T-helper 2 cell treated with Interferon-gamma antibody and Interleukin-4, amounts not matched to agents 100 ng/mL and 5 ng/mL, for 36 hours (primary cell): Measurements from ENCODE around the gene TMEM209. TPM values are rescaled to one million over a fixed set of nuclear protein-coding genes. Genes with fewer than 3 reads are reported as not detected.
"Not testable (repeated sequence)": the region's sequence is repeated elsewhere in the genome, so short reads cannot be mapped to it uniquely, and the experiment has no call there.

Experiments
- intact Hi-C: fragments of 100-400 bp; cut with micrococcal nuclease; formaldehyde crosslinking; loops from one replicate; pipeline ENCODE4 v1.15.1; 2023
- total RNA-seq: library from RNA; stranded (reverse); gene quantifications from 2 replicates; pipeline ENCODE4 v1.2.3, GENCODE V29; 2022

The TMEM209 gene
- total RNA-seq = 38.4 and 41.9 TPM in 2 replicates

DNA sequence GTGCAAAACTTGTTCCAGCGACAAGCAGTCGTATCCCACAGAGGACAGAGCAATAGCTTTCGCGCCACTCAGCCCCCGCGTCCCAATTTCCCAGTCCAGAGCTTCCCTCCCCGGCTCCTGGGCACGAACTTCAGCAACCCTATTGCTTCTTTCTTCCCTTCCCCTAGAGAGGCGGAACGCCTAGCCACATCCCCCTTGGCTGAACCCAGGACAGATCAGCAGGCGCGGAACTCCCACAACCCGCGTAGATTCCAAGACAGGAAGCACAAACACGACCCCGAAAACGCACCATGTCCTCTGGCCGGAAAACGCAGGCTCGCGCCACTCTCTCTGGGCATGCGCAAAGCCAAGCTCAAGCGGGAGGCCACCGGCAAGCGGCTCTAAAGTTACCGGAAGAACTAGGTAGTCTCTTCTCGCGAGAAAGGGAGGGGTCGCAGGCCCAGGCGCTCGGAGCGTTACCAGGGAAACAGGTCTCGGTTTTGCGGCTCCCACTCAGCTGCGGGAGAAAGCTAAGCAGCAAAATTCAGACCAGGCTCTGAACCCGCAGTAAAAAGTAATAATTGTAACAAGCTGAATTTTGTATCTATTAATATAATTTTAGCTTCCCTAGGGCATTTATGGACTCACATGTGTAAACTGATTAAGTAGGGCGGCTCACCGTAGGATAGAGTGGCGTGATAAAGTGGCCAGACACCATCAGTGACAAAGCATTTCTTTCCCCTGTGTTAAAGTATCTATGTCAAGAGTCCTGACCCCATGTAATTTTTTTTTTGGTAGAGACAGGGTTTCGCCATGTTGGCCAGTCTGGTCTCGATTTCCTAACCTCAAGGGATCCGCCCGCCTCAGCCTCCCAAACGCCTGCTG, at the start of gene TMEM209:
Gene TMEM209 (minus strand): TSS at position 323 of the 864 bp plus-strand sequence. CDS start 31 bp downstream, at position 292.
- intact Hi-C loops = loop anchor here (1.0 to 10.0 kb wide), 5 partner anchors 135 to 459 kb away; partner anchors contain the start of genes CEP41, COPG2, KLHDC10 and ZC3HC1

DNA sequence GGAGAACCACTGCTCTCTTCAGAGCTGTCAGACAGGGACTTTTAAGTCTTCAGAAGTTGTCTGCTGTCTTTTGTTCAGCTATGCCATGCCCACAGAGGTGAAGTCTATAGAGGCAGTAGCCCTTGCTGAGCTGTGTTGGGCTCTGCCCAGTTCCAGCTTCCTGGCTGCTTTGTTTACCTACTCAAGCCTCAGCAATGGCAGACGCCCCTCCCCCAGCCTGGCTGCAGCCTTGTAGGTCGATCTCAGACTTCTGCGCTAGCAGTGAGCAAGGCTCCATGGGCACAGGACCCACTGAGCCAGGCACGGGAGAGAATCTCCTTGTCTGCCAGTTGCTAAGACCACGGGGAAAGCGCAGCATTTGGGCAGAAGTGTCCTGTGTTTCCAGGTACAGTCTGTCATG, 49.3 kb upstream of the TMEM209 start:
- intact Hi-C loops = no loop called here

DNA sequence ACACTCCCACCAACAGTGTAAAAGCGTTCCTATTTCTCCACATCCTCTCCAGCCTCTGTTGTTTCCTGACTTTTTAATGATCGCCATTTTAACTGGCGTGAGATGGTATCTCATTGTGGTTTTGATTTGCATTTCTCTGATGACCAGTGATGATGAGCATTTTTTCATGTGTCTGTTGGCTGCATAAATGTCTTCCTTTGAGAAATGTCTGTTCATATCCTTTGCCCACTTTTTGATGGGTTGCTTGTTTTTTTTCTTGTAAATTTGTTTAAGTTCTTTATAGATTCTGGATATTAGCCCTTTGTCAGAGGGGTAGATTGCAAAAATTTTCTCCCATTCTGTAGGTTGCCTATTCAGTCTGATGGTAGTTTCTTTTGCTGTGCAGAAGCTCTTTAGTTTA, 44.4 kb upstream of the TMEM209 start:
- intact Hi-C loops = not testable (repeated sequence)

DNA sequence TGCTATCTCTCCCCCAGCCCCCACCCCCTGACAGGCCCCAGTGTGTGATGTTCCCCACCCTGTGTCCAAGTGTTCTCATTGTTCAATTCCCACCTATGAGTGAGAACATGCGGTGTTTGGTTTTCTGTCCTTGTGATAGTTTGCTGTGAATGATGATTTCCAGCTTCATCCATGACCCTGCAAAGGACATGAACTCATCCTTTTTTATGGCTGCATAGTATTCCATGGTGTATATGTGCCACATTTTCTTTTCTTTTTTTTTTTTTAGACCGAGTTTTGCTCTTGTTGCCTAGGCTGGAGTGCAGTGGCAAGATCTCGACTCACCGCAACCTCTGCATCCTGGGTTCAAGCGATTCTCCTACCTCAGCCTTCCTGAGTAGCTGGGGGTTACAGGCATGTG, 43.6 kb upstream of the TMEM209 start:
- intact Hi-C loops = not testable (repeated sequence)

DNA sequence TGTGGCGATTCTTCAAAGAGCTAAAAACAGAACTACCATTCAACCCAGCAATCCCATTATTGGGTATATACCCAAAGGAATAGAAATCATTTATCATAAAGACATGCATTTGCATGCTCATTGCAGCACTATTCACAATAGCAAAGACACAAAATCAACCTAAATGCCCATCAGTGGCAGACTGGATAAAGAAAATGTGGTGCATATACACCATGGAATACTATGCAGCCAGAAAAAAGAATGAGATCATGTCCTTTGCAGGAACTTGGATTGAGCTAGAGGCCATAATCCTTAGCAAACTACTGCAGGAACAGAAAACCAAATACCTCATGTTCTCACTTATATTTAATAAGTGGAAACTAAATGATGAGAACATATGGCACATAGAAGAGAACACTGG, 41.3 kb upstream of the TMEM209 start:
- intact Hi-C loops = not testable (repeated sequence)

DNA sequence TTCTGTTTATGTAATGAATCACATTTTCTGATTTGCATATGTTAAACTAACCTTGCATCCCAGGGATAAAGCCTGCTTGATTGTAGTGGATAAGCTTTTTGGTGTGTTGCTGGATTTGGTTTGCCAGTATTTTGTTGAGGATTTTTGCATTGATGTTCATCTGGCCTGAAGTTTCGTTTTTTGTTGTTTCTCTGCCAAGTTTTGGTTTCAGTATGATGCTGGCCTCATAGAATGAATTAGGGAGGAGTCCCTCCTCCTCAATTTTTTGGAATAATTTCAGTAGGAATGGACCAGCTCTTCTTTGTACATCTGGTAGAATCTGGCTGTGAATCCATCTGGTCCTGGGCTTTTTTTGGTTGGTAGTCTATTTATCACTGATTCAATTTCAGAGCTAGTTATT, 38.3 kb upstream of the TMEM209 start:
- intact Hi-C loops = loop anchor here (2.0 kb wide), 1 partner anchor 589 kb away; no protein-coding TSS in a partner anchor

DNA sequence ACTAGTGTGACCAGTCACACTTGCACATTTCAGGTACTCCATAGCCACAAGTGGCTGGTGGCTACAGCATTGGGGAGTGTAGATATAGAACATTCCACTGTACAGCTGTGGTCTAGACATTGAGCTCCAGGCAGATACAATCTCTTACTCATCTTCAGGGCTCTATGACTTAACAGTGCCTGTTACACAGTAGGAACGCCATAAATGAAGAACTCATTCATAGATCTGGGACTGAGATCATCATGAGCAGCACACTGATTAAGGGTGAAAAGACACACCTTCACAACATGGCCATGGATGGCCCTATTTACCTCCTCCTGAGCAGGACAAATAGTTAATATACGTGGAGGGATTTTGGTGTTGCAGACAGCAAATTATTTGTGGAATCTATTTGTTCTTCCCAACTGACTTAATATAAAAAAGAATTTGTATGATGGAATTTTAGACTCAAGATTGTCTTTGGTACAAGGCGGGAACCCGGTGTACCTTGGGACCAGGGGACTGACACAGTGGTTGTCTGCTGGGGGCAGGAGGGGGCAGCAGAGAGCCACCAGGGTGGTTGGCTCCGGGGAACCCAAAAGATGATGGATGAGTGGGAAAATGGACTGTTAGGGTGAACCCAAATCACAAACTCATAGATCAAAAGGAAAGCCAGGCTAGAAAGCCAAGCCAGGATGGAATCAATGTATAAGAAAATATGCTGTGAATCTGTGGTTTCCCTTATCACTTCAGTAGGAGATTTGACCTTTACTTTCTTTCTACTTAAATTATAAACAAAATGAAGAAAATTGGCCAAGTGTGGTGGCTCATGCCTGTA, 37.2 kb upstream of the TMEM209 start:
- intact Hi-C loops = loop anchor here (1.0 to 2.0 kb wide), 3 partner anchors 319 to 590 kb away; no protein-coding TSS in a partner anchor

DNA sequence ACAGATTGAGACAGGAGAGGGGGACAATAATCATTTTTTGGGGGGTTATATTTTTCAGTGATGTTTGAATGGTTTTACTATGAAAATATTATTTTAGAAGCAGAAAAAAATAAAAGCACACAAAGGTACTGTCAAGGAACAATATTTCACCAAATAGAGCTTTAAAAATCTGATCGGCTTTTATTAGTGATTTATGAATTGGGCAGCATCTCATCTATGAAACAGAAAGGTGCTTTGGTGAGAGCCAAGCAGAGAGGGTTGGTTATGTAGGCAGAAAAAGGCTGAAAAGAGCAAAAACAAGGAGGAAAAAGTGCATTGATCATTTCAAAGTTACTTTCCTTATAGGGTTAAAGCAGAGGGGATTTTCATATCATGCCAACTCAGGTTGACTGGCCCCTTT, 35.0 kb upstream of the TMEM209 start:
- intact Hi-C loops = no loop called here

DNA sequence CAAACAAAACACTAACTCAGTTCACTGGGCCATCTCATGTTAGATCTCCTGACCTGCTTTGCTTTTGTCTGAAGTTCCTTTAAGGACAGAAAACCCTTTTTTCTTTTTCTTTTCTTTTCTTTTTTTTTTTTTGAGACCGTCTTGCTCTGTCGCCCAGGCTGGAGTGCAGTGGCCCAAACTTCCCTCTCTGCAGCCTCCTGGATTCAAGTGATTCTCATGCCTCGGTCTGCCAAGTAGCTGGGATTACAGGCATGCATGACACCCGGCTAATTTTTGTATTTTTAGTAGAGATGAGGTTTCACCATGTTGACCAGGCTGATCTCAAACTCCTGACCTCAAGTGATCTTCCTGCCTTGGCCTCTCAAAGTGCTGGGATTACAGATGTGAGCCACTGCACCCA, 31.2 kb upstream of the TMEM209 start:
- intact Hi-C loops = not testable (repeated sequence)

DNA sequence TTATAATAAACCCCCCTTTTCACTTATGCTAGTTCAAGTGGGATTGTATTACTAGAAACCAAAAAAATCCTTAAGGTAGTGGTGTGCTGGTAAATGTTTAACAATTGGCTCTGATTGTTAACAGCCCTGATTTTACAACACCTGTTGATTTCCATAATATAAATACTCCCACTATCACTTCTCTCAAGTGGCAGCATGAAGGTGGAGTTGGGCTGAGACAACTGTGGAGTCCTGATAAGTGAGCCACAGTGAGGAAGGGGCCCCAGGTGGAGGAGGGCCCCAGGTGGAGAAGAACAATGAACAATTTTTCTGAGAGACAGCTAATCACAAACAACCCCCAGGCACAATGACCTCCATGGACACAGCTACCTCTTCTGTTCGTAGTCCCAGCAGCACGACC, 28.9 kb upstream of the TMEM209 start:
- intact Hi-C loops = no loop called here

DNA sequence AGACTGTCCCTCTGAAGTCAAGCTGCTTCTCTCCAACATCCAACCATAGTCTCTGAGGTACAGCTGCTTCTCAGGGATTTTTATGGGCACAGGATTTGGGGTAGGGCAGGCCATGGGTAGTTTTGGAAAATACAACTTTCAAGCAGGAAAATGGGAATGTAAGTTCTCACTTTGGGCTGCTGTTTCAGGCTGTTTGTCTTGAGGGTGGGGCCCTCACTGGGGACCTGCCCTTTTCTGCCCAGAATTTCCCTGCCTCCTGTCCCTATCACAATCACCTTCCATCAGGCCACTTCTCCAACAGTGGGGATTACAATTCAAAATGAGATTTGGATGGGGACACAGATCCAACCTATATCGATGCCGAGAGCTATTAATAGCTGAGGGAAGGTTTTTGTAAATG, 27.0 kb upstream of the TMEM209 start:
- intact Hi-C loops = no loop called here

DNA sequence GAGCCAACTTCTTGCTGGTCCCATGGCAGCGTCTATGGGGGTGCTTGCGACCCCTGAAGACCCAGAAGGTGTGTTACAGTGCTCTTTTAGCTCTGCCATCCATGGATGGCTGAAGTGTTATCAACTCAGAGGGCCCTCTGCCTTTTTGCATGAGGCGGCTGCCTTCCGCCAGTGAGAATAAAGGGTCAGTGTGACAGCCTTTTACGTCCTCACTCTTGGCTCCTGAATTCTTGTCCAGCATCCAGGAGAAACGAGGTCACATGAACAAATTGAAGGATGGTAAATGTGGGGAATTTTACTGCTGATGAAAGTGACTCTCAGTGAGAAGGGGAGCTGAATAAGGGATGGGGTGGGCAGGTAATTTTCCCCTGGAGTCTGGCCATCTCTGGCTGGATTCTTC, 26.6 kb upstream of the TMEM209 start:
- intact Hi-C loops = no loop called here

DNA sequence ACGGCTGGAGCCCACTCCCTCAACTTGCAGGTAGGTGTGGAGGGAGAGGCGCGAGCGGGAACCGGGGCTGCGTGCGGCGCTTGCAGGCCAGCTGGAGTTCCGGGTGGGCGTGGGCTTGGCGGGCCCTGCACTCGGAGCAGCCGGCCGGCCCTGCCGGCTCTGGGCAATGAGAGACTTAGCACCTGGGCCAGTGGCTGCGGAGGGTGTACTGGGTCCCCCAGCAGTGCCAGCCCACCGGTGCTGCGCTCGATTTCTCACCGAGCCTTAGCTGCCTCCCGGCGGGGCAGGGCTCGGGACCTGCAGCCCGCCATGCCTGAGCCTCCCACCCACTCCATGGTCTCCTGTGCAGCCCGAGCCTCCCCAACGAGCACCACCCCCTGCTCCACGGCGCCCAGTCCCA, 24.8 kb upstream of the TMEM209 start:
- intact Hi-C loops = not testable (repeated sequence)

DNA sequence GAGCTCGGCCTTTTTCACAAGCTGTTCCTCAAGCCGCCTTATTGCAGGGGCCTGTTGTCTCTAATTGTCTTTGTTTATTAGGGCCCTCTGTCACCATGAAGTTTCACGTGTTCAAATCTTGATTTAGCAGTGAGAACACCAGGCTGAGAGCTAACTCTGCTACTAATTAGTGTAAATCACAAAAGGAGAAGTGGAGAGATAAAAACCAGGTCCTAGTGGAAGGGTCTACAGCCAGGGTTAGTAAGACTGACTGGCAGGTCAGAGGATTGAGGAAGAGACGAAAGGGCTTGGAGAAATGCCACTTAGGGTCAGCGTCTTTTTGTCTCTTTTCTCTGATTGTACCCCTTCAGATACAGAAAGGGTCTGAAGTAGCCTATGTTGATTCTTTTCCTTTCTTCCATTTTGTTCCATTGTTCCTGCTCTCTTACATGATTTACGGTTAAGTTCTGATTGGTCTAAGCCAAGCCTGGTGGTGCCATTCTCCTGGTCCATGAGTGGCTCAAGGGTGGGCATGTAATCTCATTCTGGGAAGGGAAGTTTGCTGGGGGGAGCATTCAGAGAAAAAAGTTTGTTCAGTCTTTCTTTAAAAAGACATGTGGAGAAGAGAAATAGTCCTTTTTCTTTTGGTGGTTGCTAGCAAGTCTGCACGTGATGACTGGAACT, 23.8 kb upstream of the TMEM209 start:
- intact Hi-C loops = no loop called here

DNA sequence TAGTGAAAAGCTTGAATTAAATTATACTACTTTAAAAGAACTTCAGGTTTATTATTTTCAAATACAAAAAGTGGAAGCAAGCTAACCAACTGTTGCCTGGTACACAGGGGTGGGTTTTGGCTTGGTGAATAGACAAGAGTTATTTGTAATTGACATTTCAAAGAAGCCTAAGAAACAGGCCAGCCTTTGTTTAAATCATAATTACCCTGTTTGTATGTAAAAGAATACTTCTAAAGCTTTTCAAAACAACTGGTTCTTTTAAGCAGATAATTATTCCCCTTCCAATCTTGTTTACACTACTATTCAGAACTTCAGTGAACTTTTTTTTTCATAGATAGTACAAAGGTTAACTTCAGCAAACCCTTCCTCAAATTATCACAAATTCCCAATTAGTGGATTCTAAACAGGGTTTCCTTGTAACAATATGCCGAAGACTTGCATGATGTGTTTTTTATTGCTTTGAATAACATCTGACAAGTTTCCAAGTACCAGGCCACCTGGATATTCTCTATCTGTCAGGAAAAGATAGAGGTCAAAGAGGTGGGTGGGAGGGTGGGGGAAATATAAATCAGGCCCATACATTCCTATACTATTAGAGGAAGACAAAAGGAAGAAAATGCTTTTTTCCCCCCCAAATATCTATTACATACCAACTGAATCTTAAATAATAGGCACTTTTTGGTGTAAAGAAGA, 22.8 kb upstream of the TMEM209 start:
- intact Hi-C loops = no loop called here

DNA sequence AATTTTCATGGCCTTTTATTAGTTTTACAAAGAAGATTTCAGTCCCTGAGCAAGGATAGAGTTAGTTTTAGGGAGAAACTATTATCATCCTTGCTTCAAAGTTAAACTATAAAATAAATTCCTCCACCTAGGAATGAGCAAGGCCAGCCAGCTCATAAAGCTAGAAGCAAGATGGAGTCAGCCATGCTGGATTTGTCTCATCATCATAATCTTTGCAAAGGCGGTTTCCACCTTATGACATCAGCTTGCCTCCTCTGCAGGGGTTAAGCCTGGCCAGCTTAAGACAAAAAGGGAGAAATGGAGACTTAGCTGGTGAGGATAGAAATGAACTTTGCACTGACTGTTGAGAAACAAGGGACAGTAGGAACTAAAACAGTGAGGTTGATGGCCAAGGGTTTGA, 21.1 kb upstream of the TMEM209 start:
- intact Hi-C loops = no loop called here

DNA sequence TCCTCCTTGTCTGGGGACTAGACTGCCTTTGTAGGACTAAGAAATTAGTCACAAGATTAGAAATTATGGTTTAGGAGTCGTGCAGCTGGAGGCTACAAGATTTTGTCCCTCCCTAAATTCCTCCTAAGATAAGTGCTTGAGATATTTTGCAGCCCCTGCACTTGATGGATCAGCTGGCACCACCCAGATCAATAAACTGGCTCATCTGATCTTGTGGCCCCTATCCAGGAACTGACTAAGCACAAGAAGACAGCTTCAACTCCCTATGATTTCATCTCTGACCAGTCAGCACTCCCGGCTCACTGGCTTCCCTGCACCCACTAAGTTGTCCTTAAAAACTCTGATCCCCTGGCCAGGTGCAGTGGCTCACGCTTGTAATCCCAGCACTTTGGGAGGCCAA, 19.7 kb upstream of the TMEM209 start:
- intact Hi-C loops = not testable (repeated sequence)

DNA sequence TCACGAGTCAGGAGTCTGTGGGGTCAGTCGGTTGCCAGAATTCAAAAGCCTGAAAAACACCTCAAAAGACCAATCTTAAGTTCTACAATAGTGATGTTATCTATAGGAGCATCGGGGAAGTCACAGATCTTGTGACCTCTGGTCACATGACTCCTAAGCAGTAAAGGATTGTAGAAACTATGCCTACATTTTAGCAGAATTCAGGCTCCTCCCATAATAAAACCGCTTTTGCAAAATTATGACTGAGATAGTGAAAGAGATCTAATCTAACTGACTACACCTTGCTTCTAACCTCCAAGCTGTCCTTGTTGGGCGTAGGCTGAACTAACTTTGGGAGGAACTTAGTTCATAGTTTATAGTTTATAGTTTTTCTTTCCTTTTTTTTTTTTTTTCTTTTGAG, 19.0 kb upstream of the TMEM209 start:
- intact Hi-C loops = no loop called here

DNA sequence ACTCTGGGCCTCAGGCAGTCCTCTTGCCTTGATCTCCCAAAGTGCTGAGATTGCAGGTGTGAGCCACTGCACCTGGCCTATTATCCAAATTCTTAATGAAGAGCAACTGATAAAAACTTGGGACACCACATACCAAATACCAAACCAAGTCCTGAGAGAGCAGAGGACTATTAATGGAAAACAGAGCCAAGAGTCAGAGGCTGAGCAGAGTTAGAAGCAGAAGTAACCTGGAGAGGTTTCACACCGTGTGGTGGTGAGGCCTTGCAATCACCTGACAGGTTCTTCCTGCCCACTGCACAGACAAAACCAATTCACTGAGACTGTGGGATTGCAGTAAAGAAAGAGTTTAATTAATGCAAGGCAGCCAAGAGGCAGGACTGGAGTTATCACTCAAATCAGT, 18.4 kb upstream of the TMEM209 start:
- intact Hi-C loops = no loop called here

DNA sequence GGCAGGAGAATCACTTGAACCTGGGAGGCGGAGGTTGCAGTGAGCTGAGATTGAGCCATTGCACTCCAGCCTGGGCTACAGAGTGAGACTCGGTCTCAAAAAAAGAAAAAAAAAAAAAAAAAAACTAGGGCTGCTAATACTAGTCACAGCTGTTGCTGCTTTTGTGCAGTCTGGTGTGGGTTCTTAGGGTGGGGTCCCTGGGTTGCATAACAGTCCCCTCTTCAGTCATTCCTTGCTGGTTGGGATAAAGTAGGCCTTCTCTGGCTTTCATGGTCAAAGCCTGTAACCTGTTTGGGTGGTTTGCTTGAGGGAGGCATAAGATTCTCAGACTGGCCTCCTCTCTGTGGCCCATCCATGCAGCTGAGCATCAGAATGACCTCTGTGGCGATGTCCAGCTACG, 16.5 kb upstream of the TMEM209 start:
- intact Hi-C loops = no loop called here

DNA sequence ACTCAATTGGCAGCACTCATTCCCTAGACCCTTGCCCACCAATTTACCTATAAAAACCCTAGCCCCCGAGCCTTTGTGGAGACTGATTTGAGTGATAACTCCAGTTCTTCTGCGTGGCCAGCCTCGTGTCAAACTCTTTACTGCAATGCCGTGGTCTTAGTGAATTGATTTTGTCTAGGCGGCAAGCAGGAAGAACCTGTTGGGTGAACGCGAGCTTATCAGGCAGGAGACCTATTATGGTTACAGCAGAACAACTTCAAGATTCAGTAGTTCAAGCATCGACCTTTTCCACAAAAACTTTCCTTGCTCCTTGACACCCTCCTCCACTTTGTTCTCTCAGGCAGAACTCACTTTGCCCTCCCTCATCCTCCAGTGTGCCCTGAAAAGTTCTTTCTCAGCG, 14.7 kb upstream of the TMEM209 start:
- intact Hi-C loops = no loop called here
